ENCODE results near the gene ITPK1.

- TF ChIP-seq, protein P1, sequence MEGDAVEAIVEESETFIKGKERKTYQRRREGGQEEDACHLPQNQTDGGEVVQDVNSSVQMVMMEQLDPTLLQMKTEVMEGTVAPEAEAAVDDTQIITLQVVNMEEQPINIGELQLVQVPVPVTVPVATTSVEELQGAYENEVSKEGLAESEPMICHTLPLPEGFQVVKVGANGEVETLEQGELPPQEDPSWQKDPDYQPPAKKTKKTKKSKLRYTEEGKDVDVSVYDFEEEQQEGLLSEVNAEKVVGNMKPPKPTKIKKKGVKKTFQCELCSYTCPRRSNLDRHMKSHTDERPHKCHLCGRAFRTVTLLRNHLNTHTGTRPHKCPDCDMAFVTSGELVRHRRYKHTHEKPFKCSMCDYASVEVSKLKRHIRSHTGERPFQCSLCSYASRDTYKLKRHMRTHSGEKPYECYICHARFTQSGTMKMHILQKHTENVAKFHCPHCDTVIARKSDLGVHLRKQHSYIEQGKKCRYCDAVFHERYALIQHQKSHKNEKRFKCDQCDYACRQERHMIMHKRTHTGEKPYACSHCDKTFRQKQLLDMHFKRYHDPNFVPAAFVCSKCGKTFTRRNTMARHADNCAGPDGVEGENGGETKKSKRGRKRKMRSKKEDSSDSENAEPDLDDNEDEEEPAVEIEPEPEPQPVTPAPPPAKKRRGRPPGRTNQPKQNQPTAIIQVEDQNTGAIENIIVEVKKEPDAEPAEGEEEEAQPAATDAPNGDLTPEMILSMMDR (IDR thresholded peaks at IDR 0.05): no peak
- no peak for TF ChIP-seq EP300 (IDR thresholded peaks at IDR 0.05)
Measured at GRCh38 chr14:93116676-93117200, 1.0 kb upstream of the ITPK1 start.

All from stomach (tissue), 4 donors.